ENCODE measurements around the gene PRUNE2.

- no peak for TF ChIP-seq POLR2A (IDR thresholded peaks at IDR 0.05)
- TF ChIP-seq, protein P1, sequence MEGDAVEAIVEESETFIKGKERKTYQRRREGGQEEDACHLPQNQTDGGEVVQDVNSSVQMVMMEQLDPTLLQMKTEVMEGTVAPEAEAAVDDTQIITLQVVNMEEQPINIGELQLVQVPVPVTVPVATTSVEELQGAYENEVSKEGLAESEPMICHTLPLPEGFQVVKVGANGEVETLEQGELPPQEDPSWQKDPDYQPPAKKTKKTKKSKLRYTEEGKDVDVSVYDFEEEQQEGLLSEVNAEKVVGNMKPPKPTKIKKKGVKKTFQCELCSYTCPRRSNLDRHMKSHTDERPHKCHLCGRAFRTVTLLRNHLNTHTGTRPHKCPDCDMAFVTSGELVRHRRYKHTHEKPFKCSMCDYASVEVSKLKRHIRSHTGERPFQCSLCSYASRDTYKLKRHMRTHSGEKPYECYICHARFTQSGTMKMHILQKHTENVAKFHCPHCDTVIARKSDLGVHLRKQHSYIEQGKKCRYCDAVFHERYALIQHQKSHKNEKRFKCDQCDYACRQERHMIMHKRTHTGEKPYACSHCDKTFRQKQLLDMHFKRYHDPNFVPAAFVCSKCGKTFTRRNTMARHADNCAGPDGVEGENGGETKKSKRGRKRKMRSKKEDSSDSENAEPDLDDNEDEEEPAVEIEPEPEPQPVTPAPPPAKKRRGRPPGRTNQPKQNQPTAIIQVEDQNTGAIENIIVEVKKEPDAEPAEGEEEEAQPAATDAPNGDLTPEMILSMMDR (IDR thresholded peaks at IDR 0.05), result no peak
Observed at GRCh38 chr9:76681556-76681955, 224.4 kb downstream of the PRUNE2 start.

All from lower leg skin (tissue), 3 donors.